Small intestine (tissue), 7 donors: ENCODE results near the gene GAD1. TPM values are rescaled to one million over a fixed set of nuclear protein-coding genes. Genes with fewer than 3 reads are reported as not detected.

Experiments used
- DNase-seq, 2 donors: peaks; one replicate each; pipeline versions ENCODE4 v3.0.0 to v3.0.0-alpha.2; 2013
- FAIRE-seq: peaks from 2 replicates; lab custom pipeline; 2012; peaks lifted over from hg19 to GRCh38; lab: Jason Lieb, UNC
- H3K27ac ChIP-seq, 3 donors: one replicate each; pipeline ENCODE4 v1.5.1; 2013; ENCODE audit warnings: low read length in 2 of 3, mild to moderate bottlenecking in 2 of 3, control low read depth in 1 of 3, inconsistent platforms in 1 of 3, low read depth in 1 of 3, moderate library complexity in 1 of 3
- H3K27me3 ChIP-seq, 3 donors: one replicate each; pipeline ENCODE4 v1.6.1; 2013; ENCODE audit warnings: low read length in 3 of 3, inconsistent platforms in 1 of 3; ENCODE audit not compliant: control insufficient read depth in 3 of 3, insufficient read depth in 3 of 3
- H3K36me3 ChIP-seq, 3 donors: one replicate each; pipeline ENCODE4 v1.6.1; 2013; ENCODE audit warnings: low read length in 3 of 3, inconsistent platforms in 1 of 3, low read depth in 1 of 3, mild to moderate bottlenecking in 1 of 3, moderate library complexity in 1 of 3; ENCODE audit not compliant: control insufficient read depth in 3 of 3, insufficient read depth in 2 of 3
- H3K4me1 ChIP-seq, 3 donors: one replicate each; pipeline ENCODE4 v1.6.1; 2013; ENCODE audit warnings: low read length in 2 of 3, inconsistent platforms in 1 of 3, low read depth in 1 of 3, mild to moderate bottlenecking in 1 of 3, moderate library complexity in 1 of 3; ENCODE audit not compliant: control insufficient read depth in 3 of 3, insufficient read depth in 2 of 3
- H3K4me3 ChIP-seq, 3 donors: one replicate each; pipeline ENCODE4 v1.5.1; 2013; ENCODE audit warnings: low read length in 3 of 3, control low read depth in 1 of 3, inconsistent platforms in 1 of 3, low read depth in 1 of 3, mild to moderate bottlenecking in 1 of 3, moderate library complexity in 1 of 3
- H3K9me3 ChIP-seq, 2 donors: one replicate each; pipeline ENCODE4 v1.6.1; 2013; ENCODE audit warnings: low read depth in 1 of 2, low read length in 1 of 2; ENCODE audit not compliant: control insufficient read depth in 2 of 2, insufficient read depth in 1 of 2
- WGBS, 3 donors: extraction: QIAGEN DNeasy Blood & Tissue Kit; methylation state at CpG; one replicate each; pipeline ENCODE4 v1.1.7; 2013; 5-methylcytosine and 5-hydroxymethylcytosine counted together
- polyA plus RNA-seq, 4 donors: library from polyadenylated mRNA; stranded (reverse) in 3 of 4; unstranded in 1 of 4; fragments of 200-250 nt in 3 of 4; fragments of 120-200 nt in 1 of 4; gene quantifications; one replicate each; pipeline versions ENCODE4 v1.2.1 to v1.2.3, GENCODE V29; 2013
- donor health status: healthy with polysubstance abuse.
- donor health status: control.
- donor health status: control.
- donor health status: Bipolar disorder and iron deficiency.
- donor health status: healthy.

GAD1 gene
- polyA plus RNA-seq, 4 donors, result 0.07 to 0.21 TPM; not detected in 2

- Histone ChIP-seq H3K9me3 (no peaks in the 10 kb centered on the region), H3K27me3 (peaks cover 0 to 2% (median 0%) of the 10 kb centered on the region in 3 donors), H3K4me1 (no peaks in the 10 kb centered on the region), H3K27ac (no peak overlapping the region), H3K36me3 (no peaks in the 10 kb centered on the region), H3K4me3 (no peak overlapping the region)
- WGBS, 3 donors, result 65 to 76% (median 71%) methylated on average over 7 of the region's 7 CpGs
- DNase-seq, result no peak
- FAIRE-seq, result no peak
Measured at GRCh38 chr2:170862286-170862902, 45.7 kb downstream of the GAD1 start.

- peaks cover 0 to 2% (median 0%) of the 10 kb centered on the region in 3 donors for H3K27me3 ChIP-seq
- 79 to 86% (median 83%) methylated on average over 4 of the region's 4 CpGs for WGBS, 3 donors
Measured at GRCh38 chr2:170863087-170863486, 46.4 kb downstream of the GAD1 start.

GRCh38 chr2:170869036-170869435, 52.3 kb downstream of the GAD1 start:
- Histone ChIP-seq H3K36me3 (no peaks in the 10 kb centered on the region), H3K4me3 (no peak overlapping the region), H3K27me3 (peaks cover 0 to 3% (median 0%) of the 10 kb centered on the region in 3 donors), H3K9me3 (no peaks in the 10 kb centered on the region), H3K4me1 (no peaks in the 10 kb centered on the region), H3K27ac (no peak overlapping the region)
- DNase-seq (no peak), FAIRE-seq (no peak)
- 32 to 55% (median 36%) methylated on average over 1 of the region's 1 CpG for WGBS, 3 donors

More at GRCh38 chr2:170863087-170863486, 46.4 kb downstream of the GAD1 start:
- DNase-seq (no peak), FAIRE-seq (no peak)
- no peaks in the 10 kb centered on the region for H3K4me1 ChIP-seq
- H3K27ac ChIP-seq, result no peak overlapping the region
- no peak overlapping the region for H3K4me3 ChIP-seq
- no peaks in the 10 kb centered on the region for H3K9me3 ChIP-seq
- no peaks in the 10 kb centered on the region for H3K36me3 ChIP-seq

- 87 to 91% (median 89%) methylated on average over 4 of the region's 4 CpGs for WGBS, 3 donors
- Histone ChIP-seq H3K4me3 (no peak overlapping the region), H3K27me3 (peaks cover 0 to 3% (median 0%) of the 10 kb centered on the region in 3 donors)
Measured at GRCh38 chr2:170869461-170869860, 52.8 kb downstream of the GAD1 start.

GRCh38 chr2:170873035-170873692, 56.5 kb downstream of the GAD1 start:
- peaks cover 0 to 3% (median 0%) of the 10 kb centered on the region in 3 donors for H3K27me3 ChIP-seq
- DNase-seq (peak; percentile 68 to 86), FAIRE-seq (no peak)
- H3K27ac ChIP-seq, result no peak overlapping the region
- 15 to 18% (median 17%) methylated on average over 13 of the region's 13 CpGs for WGBS, 3 donors
- H3K36me3 ChIP-seq, result no peaks in the 10 kb centered on the region
- peak overlapping the region in 1 of 3 donors; percentile 32 for H3K4me3 ChIP-seq
- H3K9me3 ChIP-seq, result no peaks in the 10 kb centered on the region
- H3K4me1 ChIP-seq, result no peaks in the 10 kb centered on the region

More at GRCh38 chr2:170869461-170869860, 52.8 kb downstream of the GAD1 start:
- Histone ChIP-seq H3K27ac (no peak overlapping the region), H3K9me3 (no peaks in the 10 kb centered on the region), H3K36me3 (no peaks in the 10 kb centered on the region), H3K4me1 (no peaks in the 10 kb centered on the region)
- DNase-seq, result no peak
- FAIRE-seq, result no peak

GRCh38 chr2:170878066-170878465, 61.4 kb downstream of the GAD1 start:
- Histone ChIP-seq H3K36me3 (no peaks in the 10 kb centered on the region), H3K9me3 (no peaks in the 10 kb centered on the region), H3K27ac (no peak overlapping the region), H3K27me3 (peaks cover 0 to 3% (median 0%) of the 10 kb centered on the region in 3 donors), H3K4me3 (no peak overlapping the region), H3K4me1 (no peaks in the 10 kb centered on the region)
- no peak for FAIRE-seq
- no peak for DNase-seq

- H3K27ac ChIP-seq, result no peak overlapping the region
- DNase-seq (peak; percentile 37 to 41), FAIRE-seq (no peak)
- WGBS, 3 donors, result 26 to 61% (median 53%) methylated on average over 1 of the region's 1 CpG
- H3K36me3 ChIP-seq, result no peaks in the 10 kb centered on the region
- H3K27me3 ChIP-seq, result peaks cover 0 to 4% (median 0%) of the 10 kb centered on the region in 3 donors
- no peaks in the 10 kb centered on the region for H3K4me1 ChIP-seq
- no peak overlapping the region for H3K4me3 ChIP-seq
- H3K9me3 ChIP-seq, result no peaks in the 10 kb centered on the region
Measured at GRCh38 chr2:170878505-170878904, 61.8 kb downstream of the GAD1 start.

- H3K4me1 ChIP-seq, result no peaks in the 10 kb centered on the region
- H3K27me3 ChIP-seq, result peaks cover 0 to 8% (median 0%) of the 10 kb centered on the region in 3 donors
- DNase-seq (no peak), FAIRE-seq (no peak)
- H3K4me3 ChIP-seq, result no peak overlapping the region
- H3K27ac ChIP-seq, result no peak overlapping the region
- H3K9me3 ChIP-seq, result no peaks in the 10 kb centered on the region
- no peaks in the 10 kb centered on the region for H3K36me3 ChIP-seq
- whole genome bisulfite sequencing, 3 donors, result 43 to 69% (median 63%) methylated on average over 3 of the region's 3 CpGs
Measured at GRCh38 chr2:170881840-170882239, 65.2 kb downstream of the GAD1 start.
